ENCODE data around the gene SPC25.

The SPC25 gene

DNA sequence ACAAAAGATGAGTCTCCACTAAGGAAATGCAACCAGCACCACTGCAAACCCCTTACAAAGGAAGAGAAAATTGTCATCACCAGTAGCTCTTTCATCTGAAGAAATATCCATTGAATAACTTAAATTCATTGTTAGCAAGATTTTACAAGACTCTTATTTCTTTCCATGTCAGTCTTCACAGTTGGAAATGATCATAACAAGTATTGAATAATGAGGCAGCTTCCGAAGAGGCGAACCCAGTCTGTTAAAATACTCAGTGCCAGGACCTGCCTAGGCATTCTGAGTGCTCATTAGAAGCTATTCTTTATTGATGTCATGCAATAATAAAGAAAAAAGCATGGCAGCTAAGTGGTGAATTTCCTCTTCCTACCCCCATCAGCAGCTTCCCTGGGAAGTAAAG is 54.3 kb downstream of the SPC25 start:
- no peak for DNase-seq

DNA sequence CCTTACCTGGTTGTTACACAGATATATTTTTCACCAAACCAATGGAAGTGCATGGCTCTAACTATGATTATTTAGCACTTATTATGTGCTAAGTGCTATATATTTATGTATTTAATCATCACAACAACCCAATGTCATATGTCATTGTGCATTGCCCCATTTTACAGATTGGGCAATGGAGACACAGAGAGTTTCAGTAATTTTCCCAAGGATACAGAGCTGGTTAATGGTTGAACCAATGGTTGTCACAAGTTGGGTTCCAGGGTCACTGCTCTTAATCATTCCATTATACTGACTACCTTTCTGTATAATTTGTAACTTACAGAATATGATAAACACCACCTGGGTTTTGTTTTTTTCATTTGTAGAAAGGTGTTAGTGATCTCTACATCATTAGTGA is 58.6 kb downstream of the SPC25 start:
- DNase-seq: no peak

DNA sequence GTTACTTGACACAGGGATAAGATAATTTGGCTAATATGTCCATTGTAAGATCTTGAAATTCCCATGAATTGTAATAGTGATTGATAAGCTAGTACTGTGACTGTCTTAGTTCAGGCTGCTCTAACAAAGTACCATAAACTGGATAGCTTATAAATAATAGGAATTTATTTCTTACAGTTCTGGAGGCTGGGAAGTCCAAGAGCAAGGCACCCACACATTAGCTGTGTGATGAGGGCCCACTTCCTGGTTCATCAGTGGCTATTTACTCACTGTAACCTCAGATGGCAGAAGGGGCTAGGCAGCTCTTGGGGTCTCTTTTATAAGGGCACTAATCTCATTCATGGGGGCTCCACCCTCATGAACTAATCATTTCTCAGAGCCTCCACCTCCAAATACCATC is 59.3 kb downstream of the SPC25 start:
- no peak for DNase-seq

DNA sequence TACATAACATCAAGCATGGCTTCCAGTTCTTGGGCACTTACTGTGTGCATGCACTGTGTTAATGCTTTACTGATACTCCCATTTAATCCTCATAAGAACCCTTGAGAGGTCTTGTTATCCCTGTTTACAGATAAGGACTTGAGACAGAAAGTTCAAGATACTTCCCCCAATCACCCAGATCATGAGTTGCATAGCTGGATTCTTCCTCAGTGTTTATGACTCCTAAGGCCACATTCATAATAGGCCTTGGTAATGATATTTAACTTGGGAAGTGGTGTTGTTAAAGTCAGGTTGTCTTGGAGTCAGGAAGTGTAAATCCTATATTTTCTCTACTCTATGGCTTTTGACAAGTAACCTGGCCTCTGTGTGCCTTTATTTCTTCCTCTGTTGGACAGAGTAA is 65.1 kb downstream of the SPC25 start:
- DNase-seq: no peak

DNA sequence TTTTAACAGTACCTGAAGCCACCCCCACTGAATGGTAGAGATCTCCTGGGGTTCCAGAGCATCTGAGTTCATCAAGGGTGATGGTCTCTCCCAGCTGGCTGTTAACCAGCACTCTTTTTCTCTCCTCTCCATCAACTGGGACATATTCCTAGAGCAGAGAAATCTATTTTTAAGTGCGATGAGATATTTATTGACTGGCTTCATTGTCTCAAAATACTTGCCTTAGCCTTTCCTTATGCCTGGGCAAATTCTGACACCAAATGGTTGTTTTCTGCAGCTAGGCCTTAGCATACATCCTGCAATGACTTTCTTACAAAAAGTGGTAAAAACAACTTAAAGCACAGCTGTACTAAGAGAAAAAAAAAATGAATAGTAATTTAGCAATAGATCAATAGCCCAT is 68.2 kb downstream of the SPC25 start:
- DNase-seq: no peak

DNA sequence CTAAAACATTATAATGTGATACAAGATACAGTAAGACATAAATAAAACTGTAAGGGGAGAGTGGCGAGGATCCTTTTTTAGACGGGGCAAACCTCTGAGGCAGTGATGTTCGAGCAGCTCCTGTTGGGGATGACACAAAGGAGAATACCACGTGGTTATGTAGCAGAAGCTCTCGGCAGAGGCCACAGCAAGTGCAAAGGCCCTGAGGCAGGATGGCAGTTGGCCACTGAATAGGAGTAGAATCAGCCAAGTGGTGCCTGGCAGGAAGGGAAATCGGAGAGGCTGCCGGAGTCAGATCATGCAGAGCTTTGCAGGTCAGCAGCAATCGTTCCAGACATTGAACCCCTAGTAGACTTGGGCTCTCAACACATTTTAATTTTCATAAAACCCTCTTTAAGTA is 68.7 kb downstream of the SPC25 start:
- DNase-seq: no peak

All from NCI-H446 treated with DMSO at 0.1 percent for 48 hours (cell line).